GM12864 (cell line): ENCODE data around the gene PDK4.

Experiments
- DNase-seq: peaks from one replicate; pipeline ENCODE4 v3.0.0-alpha.2; 2011; ENCODE audit warnings: low read depth
- H3K4me3 ChIP-seq: 2 replicates; pipeline ENCODE4 v1.5.1; 2011; ENCODE audit warnings: mild to moderate bottlenecking, low read depth, low read length, control low read depth
- CTCF ChIP-seq: IDR thresholded peaks from 2 replicates; pipeline ENCODE4 v1.5.1; 2011; ENCODE audit warnings: low read depth, mild to moderate bottlenecking, moderate library complexity, low read length, control low read depth, inconsistent platforms; ENCODE audit errors: missing control alignments

The PDK4 gene

GRCh38 chr7:95594185-95594584 lies 2.1 kb downstream of the PDK4 start:
- no peak overlapping the region for H3K4me3 ChIP-seq
- TF ChIP-seq CTCF, result no peak
- DNase-seq, result no peak

GRCh38 chr7:95593343-95593742 lies 3.0 kb downstream of the PDK4 start:
- no peak overlapping the region for H3K4me3 ChIP-seq
- no peak for TF ChIP-seq CTCF
- DNase-seq, result no peak

GRCh38 chr7:95592570-95592969 lies 3.7 kb downstream of the PDK4 start:
- no peak for TF ChIP-seq CTCF
- DNase-seq, result no peak
- H3K4me3 ChIP-seq, result no peak overlapping the region

GRCh38 chr7:95590387-95591248 lies 5.7 kb downstream of the PDK4 start:
- TF ChIP-seq CTCF, result no peak
- no peak for DNase-seq
- no peak overlapping the region for H3K4me3 ChIP-seq

GRCh38 chr7:95589766-95590165 lies 6.5 kb downstream of the PDK4 start:
- TF ChIP-seq CTCF, result no peak
- no peak for DNase-seq
- no peak overlapping the region for H3K4me3 ChIP-seq

GRCh38 chr7:95589031-95589430 lies 7.3 kb downstream of the PDK4 start:
- no peak overlapping the region for H3K4me3 ChIP-seq
- DNase-seq, result no peak
- TF ChIP-seq CTCF, result no peak

GRCh38 chr7:95586951-95587301 lies 9.4 kb downstream of the PDK4 start:
- no peak for TF ChIP-seq CTCF
- no peak overlapping the region for H3K4me3 ChIP-seq
- no peak for DNase-seq
